LNCAP (cell line): Measurements from ENCODE around the gene SLC7A9.

Experiments used
- CTCF ChIP-seq: fragments of 450-650 bp; IDR thresholded peaks from 2 replicates; pipeline ENCODE4 v1.5.1; 2017; ENCODE audit warnings: mild to moderate bottlenecking

SLC7A9 gene

GRCh38 chr19:32810452-32810851 lies 59.1 kb downstream of the SLC7A9 start:
- no peak for TF ChIP-seq CTCF

GRCh38 chr19:32809754-32810153 lies 59.8 kb downstream of the SLC7A9 start:
- TF ChIP-seq CTCF = no peak

GRCh38 chr19:32809254-32809653 lies 60.3 kb downstream of the SLC7A9 start:
- no peak; the same call in 1 of the 2 replicates for TF ChIP-seq CTCF

- TF ChIP-seq CTCF = no peak
These were observed 61.3 kb downstream of the SLC7A9 start for GRCh38 chr19:32808236-32808635.

- TF ChIP-seq CTCF = no peak
These were observed 66.7 kb downstream of the SLC7A9 start for GRCh38 chr19:32802840-32803239.

GRCh38 chr19:32800754-32801153 lies 68.8 kb downstream of the SLC7A9 start:
- no peak for TF ChIP-seq CTCF

- no peak for TF ChIP-seq CTCF
These were observed 69.4 kb downstream of the SLC7A9 start for GRCh38 chr19:32800191-32800590.

- no peak for TF ChIP-seq CTCF
These were observed 71.4 kb downstream of the SLC7A9 start for GRCh38 chr19:32798201-32798600.
